Right lobe of liver (tissue), 4 donors: ENCODE measurements around the gene ANP32D.
"Not testable (repeated sequence)": the region's sequence is repeated elsewhere in the genome, so short reads cannot be mapped to it uniquely, and the experiment has no call there.

ENCODE experiments used
- POLR2A ChIP-seq: fragments of 450-650 bp; IDR thresholded peaks from one replicate; pipeline ENCODE4 v1.6.1; 2017; ENCODE audit warnings: antibody characterized with exemption, mild to moderate bottlenecking
- TF ChIP-seq, protein P1 (sequence below), 4 donors: fragments of 200-600 bp in 3 of 4; fragments of 450-650 bp in 1 of 4; IDR thresholded peaks; one replicate each; pipeline versions ENCODE4 v1.5.1 to v1.8.0; 2016 to 2022; ENCODE audit warnings: antibody characterized with exemption in 4 of 4, mild to moderate bottlenecking in 2 of 4
- donor health status: DM: no; HTN: no; CAD: no.
- donor health status: DM: no; HTN: no; CAD: no.
- donor health status: DM: no; HTN: yes; CAD: no.

DNA sequence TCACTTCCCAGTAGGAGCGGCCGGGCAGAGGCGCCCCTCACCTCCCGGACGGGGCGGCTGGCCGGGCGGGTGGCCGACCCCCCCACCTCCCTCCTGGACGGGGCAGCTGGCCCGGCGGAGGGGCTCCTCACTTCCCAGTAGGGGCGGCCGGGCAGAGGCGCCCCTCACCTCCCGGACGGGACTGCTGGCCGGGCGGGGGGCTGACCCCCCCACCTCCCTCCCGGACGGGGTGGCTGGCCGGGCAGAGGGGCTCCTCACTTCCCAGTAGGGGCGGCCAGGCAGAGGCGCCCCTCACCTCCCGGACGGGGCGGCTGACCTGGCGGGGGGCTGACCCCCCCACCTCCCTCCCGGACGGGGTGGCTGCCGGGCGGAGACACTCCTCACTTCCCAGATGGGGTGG lies 27.9 kb downstream of the ANP32D start:
- TF ChIP-seq, protein P1, sequence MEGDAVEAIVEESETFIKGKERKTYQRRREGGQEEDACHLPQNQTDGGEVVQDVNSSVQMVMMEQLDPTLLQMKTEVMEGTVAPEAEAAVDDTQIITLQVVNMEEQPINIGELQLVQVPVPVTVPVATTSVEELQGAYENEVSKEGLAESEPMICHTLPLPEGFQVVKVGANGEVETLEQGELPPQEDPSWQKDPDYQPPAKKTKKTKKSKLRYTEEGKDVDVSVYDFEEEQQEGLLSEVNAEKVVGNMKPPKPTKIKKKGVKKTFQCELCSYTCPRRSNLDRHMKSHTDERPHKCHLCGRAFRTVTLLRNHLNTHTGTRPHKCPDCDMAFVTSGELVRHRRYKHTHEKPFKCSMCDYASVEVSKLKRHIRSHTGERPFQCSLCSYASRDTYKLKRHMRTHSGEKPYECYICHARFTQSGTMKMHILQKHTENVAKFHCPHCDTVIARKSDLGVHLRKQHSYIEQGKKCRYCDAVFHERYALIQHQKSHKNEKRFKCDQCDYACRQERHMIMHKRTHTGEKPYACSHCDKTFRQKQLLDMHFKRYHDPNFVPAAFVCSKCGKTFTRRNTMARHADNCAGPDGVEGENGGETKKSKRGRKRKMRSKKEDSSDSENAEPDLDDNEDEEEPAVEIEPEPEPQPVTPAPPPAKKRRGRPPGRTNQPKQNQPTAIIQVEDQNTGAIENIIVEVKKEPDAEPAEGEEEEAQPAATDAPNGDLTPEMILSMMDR (IDR thresholded peaks at IDR 0.05): not testable (repeated sequence)
- not testable (repeated sequence) for TF ChIP-seq POLR2A
